T47D (cell line): Measurements from ENCODE around the gene UBTFL1.
A peak's percentile ranks its signal among the peaks of the same experiment; 100 is the strongest.
"Not testable (repeated sequence)": the region's sequence is repeated elsewhere in the genome, so short reads cannot be mapped to it uniquely, and the experiment has no call there.

Experiments used
- DNase-seq, 2 experiments: peaks; one replicate each; pipeline versions ENCODE4 v3.0.0 to v3.0.0-alpha.2; 2011 to 2012; ENCODE audit warnings: low read depth in 1 of 2, low spot score in 1 of 2
- JUND ChIP-seq: IDR thresholded peaks from 2 replicates; pipeline ENCODE4 v1.6.1; 2012; ENCODE audit warnings: low read depth
- in situ Hi-C: cut with HindIII; loops from 2 replicates; pipeline ENCODE4 v1.10.0; 2016; ENCODE audit warnings: low sequenced_read_pairs, low pct_unique_long_range_greater_than_20kb

The UBTFL1 gene

GRCh38 chr11:90085650-90086049 is at the start of gene UBTFL1:
TSS of gene UBTFL1 (plus strand) at chr11:90085950. CDS start at chr11:90085950, 0 bp downstream.
- in situ Hi-C loops, DNase-seq: not testable (repeated sequence)

- in situ Hi-C loops, DNase-seq: not testable (repeated sequence)
Observed at GRCh38 chr11:90051591-90052209, 34.0 kb upstream of the UBTFL1 start.

GRCh38 chr11:90052311-90052710 is 33.4 kb upstream of the UBTFL1 start:
- DNase-seq, in situ Hi-C loops: not testable (repeated sequence)

- DNase-seq, in situ Hi-C loops: not testable (repeated sequence)
Observed at GRCh38 chr11:90053545-90053944, 32.2 kb upstream of the UBTFL1 start.

- in situ Hi-C loops, DNase-seq: not testable (repeated sequence)
Observed at GRCh38 chr11:90088731-90089130, 3.0 kb downstream of the UBTFL1 start.

- in situ Hi-C loops, DNase-seq: not testable (repeated sequence)
Observed at GRCh38 chr11:90095230-90095924, 9.6 kb downstream of the UBTFL1 start.

- in situ Hi-C loops, DNase-seq: not testable (repeated sequence)
Observed at GRCh38 chr11:90098261-90098660, 12.5 kb downstream of the UBTFL1 start.

GRCh38 chr11:90100431-90100830 is 14.7 kb downstream of the UBTFL1 start:
- no peak for TF ChIP-seq JUND
- no peak for DNase-seq
- in situ Hi-C loops, result no loop called here

GRCh38 chr11:90113541-90113940 is 27.8 kb downstream of the UBTFL1 start:
- DNase-seq, result peak in 1 of 2 experiments; percentile 35
- in situ Hi-C loops, result no loop called here
- TF ChIP-seq JUND, result no peak

- no peak for TF ChIP-seq JUND
- DNase-seq, result no peak
- in situ Hi-C loops, result no loop called here
Observed at GRCh38 chr11:90120191-90120590, 34.4 kb downstream of the UBTFL1 start.

GRCh38 chr11:90124371-90124770 is 38.6 kb downstream of the UBTFL1 start:
- TF ChIP-seq JUND, result no peak
- in situ Hi-C loops, result no loop called here
- no peak for DNase-seq

- no peak for DNase-seq
- in situ Hi-C loops, result no loop called here
- TF ChIP-seq JUND, result no peak
Observed at GRCh38 chr11:90124946-90125345, 39.2 kb downstream of the UBTFL1 start.

- no peak for TF ChIP-seq JUND
- DNase-seq, result no peak
- in situ Hi-C loops, result no loop called here
Observed at GRCh38 chr11:90133560-90134477, 48.1 kb downstream of the UBTFL1 start.
